Activated gamma-delta T cell treated with anti-CD3 and anti-CD28 coated beads, Interleukin-2, amount 50 U/mL, for 16 hours (primary cell): ENCODE data around the gene GNA12.
A peak's percentile ranks its signal among the peaks of the same experiment; 100 is the strongest.

Experiments
- DNase-seq: peaks from one replicate; pipeline ENCODE4 v3.0.0-alpha.2; 2020; ENCODE audit warnings: low read depth

The GNA12 gene

DNA sequence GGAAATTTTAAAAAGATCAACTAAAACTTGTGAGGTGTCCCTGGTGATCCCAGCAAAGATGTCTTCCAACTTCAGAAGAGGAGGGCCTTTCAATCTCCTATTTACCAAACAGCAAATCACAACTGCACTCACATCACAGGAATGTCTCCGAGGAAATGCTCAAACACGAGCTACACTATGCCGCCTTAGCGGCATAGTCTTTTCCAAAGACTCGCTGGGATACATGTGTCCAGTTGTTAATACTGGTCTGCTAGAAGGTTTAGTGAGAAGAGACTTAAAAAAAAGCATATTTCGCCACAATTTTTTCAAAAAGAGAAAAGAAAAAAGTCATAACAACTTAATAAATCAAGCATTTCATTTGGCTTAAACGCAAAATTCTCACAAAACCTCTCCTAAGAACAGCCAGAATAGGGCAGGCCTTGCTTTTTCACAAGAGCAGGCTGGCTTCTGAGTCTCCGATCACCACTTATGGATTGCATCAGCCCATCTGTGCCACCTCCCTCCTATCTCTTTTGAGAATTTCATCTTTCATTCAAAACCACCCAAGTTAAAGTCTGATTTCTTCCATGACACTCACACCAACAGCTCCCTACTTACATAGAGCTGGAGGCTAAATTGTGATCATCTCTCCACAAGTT lies 66.1 kb downstream of the GNA12 start:
- no peak for DNase-seq

GRCh38 chr7:2776401-2776800 lies 67.7 kb downstream of the GNA12 start:
- DNase-seq, result no peak

DNA sequence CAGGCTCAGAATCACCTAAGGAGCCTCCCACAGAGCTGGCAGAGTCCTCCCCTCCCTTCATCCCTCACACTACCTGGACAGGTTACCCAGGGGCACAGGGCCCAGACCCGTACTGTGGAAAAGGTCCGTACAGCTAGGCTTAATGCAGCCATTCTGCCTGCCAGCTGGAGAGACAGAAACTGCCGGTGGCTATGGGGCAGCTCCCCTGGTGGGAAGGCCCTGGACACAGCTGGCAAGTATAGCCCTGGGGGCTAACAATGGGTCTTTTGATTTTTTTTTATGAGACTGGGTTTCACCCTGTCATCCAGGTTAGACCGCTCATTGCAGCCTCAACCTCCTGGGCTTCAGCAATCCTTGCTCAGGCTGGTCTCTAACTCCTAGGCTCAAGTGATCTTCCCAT lies 68.3 kb downstream of the GNA12 start:
- DNase-seq, result no peak

DNA sequence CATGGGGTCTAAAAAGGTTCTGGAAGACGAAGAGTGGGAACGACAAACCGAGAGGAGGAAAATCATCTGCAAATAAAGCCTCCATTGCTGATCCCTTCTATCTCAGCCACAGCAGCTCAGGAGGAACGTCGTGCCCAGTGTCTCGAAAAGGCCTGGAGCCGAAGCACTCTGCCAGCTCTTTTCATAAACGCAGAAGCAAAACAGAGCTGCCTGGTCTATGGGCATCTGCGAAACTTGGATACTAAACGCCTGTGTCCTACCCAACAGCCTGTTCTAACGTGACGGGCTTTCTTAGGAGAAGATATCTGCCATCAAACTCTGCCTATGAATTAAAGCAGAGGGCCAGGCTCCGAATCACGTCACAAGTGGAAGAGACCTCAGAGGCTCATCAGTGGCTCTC lies 68.7 kb downstream of the GNA12 start:
- DNase-seq, result no peak

DNA sequence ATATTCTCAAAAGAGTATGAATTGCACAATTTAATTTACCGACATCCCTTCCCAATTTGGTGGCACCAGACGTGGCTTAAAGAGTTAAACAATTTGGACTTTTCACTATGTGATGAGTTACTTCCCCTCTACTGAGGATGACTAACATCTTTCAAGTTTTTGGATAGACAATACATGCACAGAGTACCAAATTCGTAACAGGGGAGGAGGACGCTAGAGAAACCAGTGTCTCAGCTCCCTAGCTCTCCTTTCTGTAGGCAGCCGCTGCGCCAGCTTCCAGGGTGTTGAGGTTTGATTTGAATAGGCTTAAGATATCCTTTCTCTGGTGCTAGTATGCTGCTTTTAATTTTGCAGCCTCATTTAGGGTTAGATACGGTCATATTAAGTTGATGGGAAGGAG lies 69.2 kb downstream of the GNA12 start:
- no peak for DNase-seq

DNA sequence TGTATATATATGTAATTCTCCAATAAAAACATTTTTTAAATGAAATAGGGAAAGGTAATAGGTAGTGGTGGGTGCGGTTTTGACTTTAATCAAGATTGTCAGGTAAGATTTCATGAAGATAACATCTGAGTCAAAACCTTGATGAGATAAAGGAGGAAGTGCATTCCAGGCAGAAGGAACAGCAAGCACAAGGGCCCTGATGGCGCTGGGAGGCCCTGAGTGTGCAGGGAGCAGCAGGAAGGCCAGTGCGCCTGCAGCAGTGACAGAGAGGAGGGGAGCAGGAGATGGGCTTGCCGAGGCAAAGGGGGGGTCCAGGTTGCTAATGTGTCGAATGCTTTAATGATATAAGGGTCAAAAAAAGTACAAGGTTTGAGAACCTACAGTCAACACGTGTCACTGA lies 69.8 kb downstream of the GNA12 start:
- DNase-seq, result no peak

DNA sequence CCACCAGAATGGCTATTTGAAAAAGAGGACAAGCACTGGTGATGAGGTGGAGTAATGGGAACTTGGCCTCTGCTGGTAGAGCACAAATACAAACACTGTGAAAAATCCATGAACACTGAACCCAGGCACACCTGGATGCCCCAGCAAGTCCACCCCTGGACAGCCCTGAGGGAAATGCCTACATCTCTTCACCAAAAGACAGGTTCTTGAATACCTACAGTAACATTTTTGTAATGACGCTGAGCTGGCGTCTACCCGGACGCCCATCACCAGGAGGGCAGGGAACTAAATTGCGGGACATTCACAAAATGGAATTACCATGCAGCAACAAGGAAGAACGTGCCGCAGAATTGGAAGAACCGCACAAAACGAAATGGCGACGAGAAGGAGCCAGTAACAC lies 70.5 kb downstream of the GNA12 start:
- DNase-seq, result no peak

GRCh38 chr7:2771274-2771731 lies 72.8 kb downstream of the GNA12 start:
- DNase-seq, result no peak

DNA sequence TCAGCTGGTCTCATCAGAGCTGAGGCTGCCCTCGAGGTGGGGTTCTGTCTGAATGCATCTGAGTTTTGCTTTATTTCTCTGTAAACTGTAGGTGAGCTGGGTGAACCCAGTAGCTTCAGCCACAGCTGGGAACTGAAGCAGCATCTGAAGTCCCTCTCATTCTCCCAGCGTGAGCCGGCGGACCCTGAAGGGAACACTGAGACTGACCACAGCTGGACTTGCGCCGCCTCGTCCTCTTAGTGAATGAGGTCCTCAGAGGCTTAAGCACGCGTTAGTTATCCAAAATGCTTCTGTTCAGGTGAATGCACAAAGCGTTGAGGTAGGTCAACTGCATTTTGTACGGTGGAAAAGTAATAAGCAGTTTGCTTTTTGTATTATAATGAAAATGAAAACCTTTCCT lies 79.5 kb downstream of the GNA12 start:
- no peak for DNase-seq

DNA sequence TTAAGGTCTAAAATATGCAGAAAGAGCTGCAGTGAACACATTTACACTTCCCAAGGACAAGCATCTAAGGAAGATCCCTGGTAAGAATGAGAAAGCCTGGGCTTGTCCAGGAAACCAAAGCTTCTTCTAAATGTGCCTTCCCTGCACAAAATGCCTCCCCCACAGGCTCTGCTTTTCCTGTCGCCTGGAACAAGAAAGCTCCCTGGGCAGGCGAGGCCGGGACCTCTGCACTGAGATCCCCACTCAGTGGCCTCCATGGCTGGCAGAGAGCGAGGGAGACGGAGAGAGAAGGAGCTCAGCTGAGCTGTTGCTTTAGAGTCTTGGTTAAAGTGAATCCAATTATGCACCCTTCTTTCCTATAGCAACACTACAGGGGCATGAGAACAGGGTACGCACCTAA lies 80.5 kb downstream of the GNA12 start:
- DNase-seq, result no peak

DNA sequence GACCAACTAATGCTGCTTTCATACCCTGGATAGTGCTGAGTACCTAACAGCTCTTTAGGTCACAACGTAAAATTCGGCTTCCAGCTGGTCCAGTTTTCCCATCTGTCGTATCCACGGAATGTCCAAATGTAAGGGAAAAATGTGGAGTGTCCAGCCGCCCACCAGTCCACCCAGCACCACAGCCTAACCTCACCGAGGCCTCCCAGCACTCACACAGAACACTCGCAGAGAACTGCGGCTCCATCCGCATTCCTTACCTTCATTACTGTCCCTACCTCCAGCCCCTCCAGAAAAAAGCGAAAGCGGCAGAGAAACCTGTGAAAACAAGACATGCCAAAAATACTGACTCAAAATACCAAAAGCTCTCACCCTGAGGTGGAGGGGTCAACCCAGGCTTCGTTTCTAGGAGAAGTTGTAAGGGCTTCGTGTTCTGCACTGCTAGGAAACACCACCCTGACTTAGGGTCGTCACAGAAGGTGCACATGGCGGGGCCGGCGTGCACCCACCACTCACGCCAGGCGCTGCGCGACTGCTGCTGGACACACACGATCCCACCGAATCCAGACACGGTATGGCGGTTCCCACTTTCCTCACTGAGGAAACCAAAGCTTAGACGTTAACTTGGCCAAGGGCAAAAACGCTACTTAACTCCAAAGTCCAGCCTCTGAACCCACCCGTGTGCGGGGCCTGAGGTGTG lies 82.2 kb downstream of the GNA12 start:
- DNase-seq, result no peak

- no peak for DNase-seq
Measured at GRCh38 chr7:2761131-2761624, 82.9 kb downstream of the GNA12 start.

GRCh38 chr7:2760098-2760889 lies 83.8 kb downstream of the GNA12 start:
- DNase-seq, result no peak

DNA sequence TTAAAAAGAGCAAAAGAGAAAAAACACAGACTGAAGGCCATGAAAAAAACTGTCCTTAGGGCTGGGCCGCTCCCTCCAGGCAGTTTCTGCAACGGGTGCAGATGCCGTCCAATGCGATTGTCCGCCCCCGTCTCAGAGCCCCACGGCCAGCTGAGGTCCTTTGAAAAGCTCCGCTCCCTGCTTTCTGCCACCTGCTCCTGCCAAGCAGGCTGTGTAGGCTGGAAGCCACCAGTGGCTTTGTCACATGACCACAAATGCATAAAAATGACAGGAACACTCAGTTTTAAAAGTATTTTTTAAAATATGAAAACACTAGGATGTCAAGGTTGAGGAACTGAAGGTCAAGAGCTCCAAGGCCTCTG lies 84.4 kb downstream of the GNA12 start:
- DNase-seq, result no peak

DNA sequence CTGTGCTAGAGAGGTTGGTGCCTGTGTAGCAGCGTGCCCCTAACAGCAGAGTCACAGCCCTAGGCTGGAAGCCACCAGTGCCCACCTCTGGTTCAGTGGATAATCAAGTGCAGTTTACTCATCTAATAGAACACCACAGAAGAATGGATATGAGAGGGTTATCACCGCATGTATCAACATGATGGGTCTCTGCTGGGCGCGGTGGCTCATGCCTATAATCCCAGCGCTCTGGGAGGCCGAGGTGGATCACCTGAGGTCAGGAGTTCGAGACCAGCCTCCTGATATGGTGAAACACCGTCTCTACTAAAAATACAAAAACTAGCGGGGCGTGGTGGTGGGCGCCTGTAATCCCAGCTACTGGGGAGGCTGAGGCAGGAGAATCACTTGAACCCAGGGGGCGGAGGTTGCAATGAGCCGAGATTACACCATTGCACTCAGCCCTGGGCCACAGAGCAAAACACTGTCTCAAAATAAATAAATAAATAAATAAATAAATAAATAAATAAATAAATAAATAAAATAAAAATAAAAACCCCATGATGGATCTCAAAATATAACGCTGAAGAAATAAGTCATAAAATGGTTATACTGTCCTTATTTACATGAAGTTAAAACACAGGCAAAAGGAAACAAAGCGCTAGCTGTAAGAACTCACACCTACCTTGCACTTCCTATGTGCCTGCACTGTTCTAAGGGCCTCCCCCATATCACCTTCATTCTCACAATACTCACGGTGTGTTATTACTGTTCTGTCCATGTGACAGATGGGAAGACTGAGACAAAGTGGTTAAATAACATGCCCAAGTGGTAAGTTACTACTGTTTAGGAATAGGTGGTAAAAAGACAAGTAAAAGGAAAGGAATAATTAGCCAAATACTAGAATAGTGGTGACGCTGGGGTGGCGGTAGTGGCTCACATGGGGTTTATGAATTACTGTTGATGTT lies 85.2 kb downstream of the GNA12 start:
- no peak for DNase-seq

DNA sequence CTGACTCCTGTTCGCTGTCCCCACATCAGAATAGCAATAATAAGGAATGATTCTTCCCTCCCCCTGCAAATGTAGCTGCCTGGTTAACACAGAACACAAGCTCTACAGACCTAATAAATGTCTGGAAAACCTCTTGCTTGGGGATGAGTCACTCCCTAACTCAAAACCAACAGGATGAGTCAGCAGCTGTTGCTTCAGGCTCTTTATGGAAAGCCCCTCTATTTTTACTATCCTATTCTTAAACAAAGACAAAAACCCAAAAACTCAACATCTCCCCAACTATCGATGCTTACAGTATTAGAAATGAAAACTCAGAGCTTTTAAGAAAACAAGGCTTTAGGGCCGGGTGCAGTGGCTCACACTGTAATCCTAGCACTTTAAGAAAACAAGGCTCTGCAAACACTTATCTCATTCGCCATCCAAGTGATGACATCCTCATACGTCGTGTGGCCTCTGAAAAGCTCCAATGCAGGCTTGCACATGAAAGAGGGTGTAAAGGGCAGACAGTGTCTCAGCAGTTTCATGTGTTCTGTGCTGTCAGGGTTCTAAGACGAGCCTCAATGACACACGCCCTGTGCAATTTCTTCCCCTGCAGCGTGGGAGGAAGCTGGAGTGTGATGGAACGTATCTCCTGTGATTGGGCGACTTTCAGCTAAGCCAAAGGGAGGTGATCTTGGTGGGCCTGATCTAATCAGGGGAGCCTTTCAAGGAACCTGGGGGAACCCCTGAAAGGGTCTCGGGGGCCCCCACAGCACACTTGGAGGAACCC lies 86.0 kb downstream of the GNA12 start:
- peak; percentile 34 for DNase-seq

DNA sequence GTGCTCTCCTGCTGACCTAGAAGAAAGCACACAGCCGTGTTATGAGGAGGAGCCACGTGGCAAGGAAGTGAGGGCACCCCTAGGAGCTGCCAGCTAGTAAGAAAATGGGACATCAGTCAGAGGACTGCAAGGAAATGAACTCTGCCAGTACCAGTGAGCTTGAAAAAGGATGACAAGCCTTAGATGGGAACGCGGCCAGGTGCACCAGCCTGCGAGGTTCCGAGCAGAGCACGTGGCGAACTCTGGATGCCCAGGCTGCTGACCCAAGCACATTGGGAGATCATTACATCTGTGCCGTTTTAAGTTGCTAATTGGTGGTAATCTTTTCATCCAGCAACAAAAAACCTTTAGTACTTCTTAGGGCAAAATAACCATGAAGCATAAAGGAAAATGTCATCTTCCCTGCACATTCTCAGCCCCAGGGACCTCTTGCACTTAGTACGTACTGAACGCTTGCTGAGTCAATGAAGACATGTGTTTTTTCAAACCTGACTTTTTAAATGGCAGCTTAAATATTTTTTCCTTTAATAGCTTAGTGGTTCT lies 86.7 kb downstream of the GNA12 start:
- no peak for DNase-seq

- DNase-seq, result no peak
Measured at GRCh38 chr7:2755531-2755930, 88.6 kb downstream of the GNA12 start.

GRCh38 chr7:2754912-2755311 lies 89.2 kb downstream of the GNA12 start:
- DNase-seq, result no peak

- DNase-seq, result no peak
Measured at GRCh38 chr7:2754086-2754485, 90.0 kb downstream of the GNA12 start.

DNA sequence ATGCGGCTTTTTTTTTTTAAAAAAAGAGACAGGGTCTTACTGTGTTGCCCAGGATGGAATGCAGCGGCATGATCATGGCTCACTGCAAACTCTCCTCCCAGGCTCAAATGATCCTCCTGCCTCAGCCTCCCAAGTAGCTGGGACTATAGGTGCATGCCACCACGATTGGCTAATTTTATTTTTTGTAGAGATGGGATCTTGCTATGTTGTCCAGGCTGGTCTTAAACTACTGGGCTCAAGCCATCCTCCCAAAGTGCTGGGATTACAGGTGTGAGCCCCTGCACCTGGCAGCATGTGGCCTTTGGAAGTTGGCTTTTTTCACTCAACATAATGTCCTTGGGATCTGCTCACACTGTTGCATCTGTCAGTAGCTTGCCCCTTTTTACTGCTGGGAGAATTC lies 91.0 kb downstream of the GNA12 start:
- DNase-seq, result no peak
